Naive thymus-derived CD4-positive, alpha-beta T cell (primary cell): ENCODE results near the gene GAL. TPM values are rescaled to one million over a fixed set of nuclear protein-coding genes. Genes with fewer than 3 reads are reported as not detected.
A peak's percentile ranks its signal among the peaks of the same experiment; 100 is the strongest.

Source experiments
- ATAC-seq: fragments of 150-1000 bp; cut with Tn5 transposase; 2 replicates; pipeline ENCODE4 v1.10.0; 2021; ENCODE audit warnings: mild to moderate bottlenecking, moderate library complexity
- CTCF ChIA-PET: fragments of 350-600 bp; sonication (Branson Sonifier 250); formaldehyde crosslinking; loops from one replicate; lab custom pipeline; 2021; ENCODE audit warnings: antibody characterized with exemption; lab: Charles Lee
- POLR2A ChIA-PET: fragments of 350-600 bp; sonication (Branson Sonifier 250); formaldehyde crosslinking; loops from one replicate; lab custom pipeline; 2021; ENCODE audit warnings: antibody characterized with exemption, inconsistent platforms; lab: Charles Lee
- DNase-seq, 9 donors: peaks; one replicate each; pipeline versions ENCODE4 v3.0.0 to v3.0.0-alpha.2; 2020 to 2022; ENCODE audit warnings: mixed read lengths in 1 of 9
- H3K27ac ChIP-seq: one replicate; pipeline ENCODE4 v1.7.0; 2013; ENCODE audit warnings: mild to moderate bottlenecking, low read depth, low read length, moderate library complexity
- H3K27me3 ChIP-seq, 2 donors: one replicate each; pipeline ENCODE4 v1.7.0; 2013; ENCODE audit warnings: low read length in 2 of 2, mild to moderate bottlenecking in 2 of 2, moderate library complexity in 2 of 2; ENCODE audit not compliant: control insufficient read depth in 2 of 2, insufficient read depth in 2 of 2
- H3K36me3 ChIP-seq, 3 experiments: 1 replicate in 2 of 3; 2 replicates in 1 of 3; pipeline ENCODE4 v1.7.0; 2013; ENCODE audit warnings: low read length in 3 of 3, mild to moderate bottlenecking in 3 of 3, moderate library complexity in 1 of 3; ENCODE audit not compliant: insufficient read depth in 3 of 3, control insufficient read depth in 2 of 3
- H3K4me1 ChIP-seq, 2 donors: one replicate each; pipeline ENCODE4 v1.7.0; 2013; ENCODE audit warnings: low read length in 2 of 2, mild to moderate bottlenecking in 2 of 2, moderate library complexity in 1 of 2; ENCODE audit not compliant: control insufficient read depth in 2 of 2, insufficient read depth in 2 of 2
- H3K4me3 ChIP-seq: 2 replicates; pipeline ENCODE4 v1.7.0; 2013; ENCODE audit warnings: mild to moderate bottlenecking, low read length
- H3K9me3 ChIP-seq, 3 experiments: 1 replicate in 2 of 3; 2 replicates in 1 of 3; pipeline ENCODE4 v1.7.0; 2013; ENCODE audit warnings: low read length in 3 of 3; ENCODE audit not compliant: control insufficient read depth in 2 of 3
- H3K27ac Mint-ChIP-seq, 9 donors: one replicate each; pipeline ENCODE4 v1.8.0; 2020 to 2022; ENCODE audit warnings: mixed read lengths in 9 of 9, mild to moderate bottlenecking in 8 of 9, moderate library complexity in 5 of 9, inconsistent platforms in 2 of 9
- H3K27me3 Mint-ChIP-seq, 5 donors: one replicate each; pipeline ENCODE4 v1.8.0; 2021 to 2022; ENCODE audit warnings: mixed read lengths in 5 of 5, mild to moderate bottlenecking in 1 of 5
- H3K36me3 Mint-ChIP-seq, 5 donors: one replicate each; pipeline ENCODE4 v1.8.0; 2020 to 2022; ENCODE audit warnings: mixed read lengths in 5 of 5, mild to moderate bottlenecking in 3 of 5, inconsistent platforms in 1 of 5
- H3K4me1 Mint-ChIP-seq, 7 donors: one replicate each; pipeline ENCODE4 v1.8.0; 2020 to 2022; ENCODE audit warnings: mixed read lengths in 7 of 7, mild to moderate bottlenecking in 3 of 7, inconsistent platforms in 1 of 7
- H3K4me3 Mint-ChIP-seq, 10 donors: one replicate each; pipeline ENCODE4 v1.8.0; 2020 to 2022; ENCODE audit warnings: mild to moderate bottlenecking in 10 of 10, mixed read lengths in 10 of 10, moderate library complexity in 6 of 10, inconsistent platforms in 2 of 10
- H3K9me3 Mint-ChIP-seq, 11 donors: one replicate each; pipeline ENCODE4 v1.8.0; 2020 to 2022; ENCODE audit warnings: mixed read lengths in 11 of 11, mild to moderate bottlenecking in 4 of 11, inconsistent platforms in 1 of 11, moderate library complexity in 1 of 11
- intact Hi-C, 2 donors: fragments of 100-400 bp; cut with micrococcal nuclease; formaldehyde crosslinking; loops; one replicate each; pipeline ENCODE4 v1.15.1; 2023
- polyA plus RNA-seq, 2 donors: library from polyadenylated mRNA; unstranded; fragments of 300-500 nt; fragmentation: Illumina TruSeq; gene quantifications; one replicate each; pipeline ENCODE4 v1.2.3, GENCODE V29; 2021
- total RNA-seq, 6 experiments: library from RNA in 5 of 6; stranded (reverse) in 5 of 6; gene quantifications; 1 replicate in 5 of 6; 2 replicates in 1 of 6; pipeline ENCODE4 v1.2.3 and lab custom pipeline; 2021 to 2026

GAL gene
- total and polyA plus RNA-seq, 7 experiments from 2014 or later = not detected

DNA sequence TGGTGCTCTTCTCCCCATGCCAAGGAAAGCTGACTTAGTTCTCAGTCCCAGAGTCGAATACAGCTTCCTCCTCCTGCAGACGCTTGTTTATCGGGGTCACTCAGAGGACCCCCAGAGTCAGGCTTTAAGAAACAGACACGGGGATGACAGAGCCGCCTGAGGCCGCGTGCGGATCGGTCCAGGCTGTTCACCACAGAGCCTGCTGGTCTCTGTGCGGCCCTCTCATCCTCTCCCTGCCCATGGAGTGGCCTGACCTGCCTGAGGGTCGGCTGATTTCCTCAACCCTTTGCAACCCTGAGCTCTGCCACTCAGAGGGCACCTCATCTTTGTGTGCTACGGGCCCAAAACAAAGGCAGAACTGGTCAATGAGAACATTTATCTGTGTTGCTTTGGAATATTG, 2.1 kb downstream of the GAL start:
- Mint-ChIP-seq H3K27me3 (peaks cover 24 to 85% (median 43%) of the 10 kb centered on the region in 5 donors), H3K4me1 (peaks cover 17 to 35% (median 28%) of the 10 kb centered on the region in 7 donors), H3K9me3 (no peaks in the 10 kb centered on the region), H3K27ac (no peak overlapping the region), H3K36me3 (peaks cover 0 to 5% (median 0%) of the 10 kb centered on the region in 5 donors), H3K4me3 (peak overlapping the region in 1 of 10 donors; percentile 69)
- ATAC-seq = no peak
- Histone ChIP-seq H3K9me3 (no peaks in the 10 kb centered on the region), H3K36me3 (no peaks in the 10 kb centered on the region), H3K27ac (no peak overlapping the region), H3K4me3 (no peak overlapping the region), H3K4me1 (peaks cover 17 to 20% of the 10 kb centered on the region in 2 donors), H3K27me3 (peaks cover 0 to 8% of the 10 kb centered on the region in 2 donors)
- CTCF ChIA-PET = no interaction called here
- POLR2A ChIA-PET = no interaction called here
- intact Hi-C loops = no loop called here
- DNase-seq = no peak

DNA sequence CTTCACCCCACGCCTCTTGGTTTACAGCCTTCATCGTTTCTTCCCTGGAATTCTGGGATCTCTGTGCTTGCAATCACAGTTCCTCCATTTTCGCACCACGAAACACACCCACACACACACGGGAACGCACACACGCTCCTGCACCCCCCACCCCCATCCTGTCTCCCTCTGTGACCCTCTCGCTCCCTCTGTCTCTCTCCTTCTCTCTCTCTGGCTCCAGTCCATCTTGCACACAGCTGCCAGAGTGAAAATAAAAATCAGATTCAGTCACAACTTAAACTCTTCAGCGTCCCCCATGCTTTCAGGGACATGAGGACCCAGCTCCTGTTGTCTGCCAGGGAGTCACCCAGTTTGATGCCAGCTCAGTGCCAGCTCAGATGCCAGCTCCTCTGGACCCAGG, 3.0 kb downstream of the GAL start:
- intact Hi-C loops = no loop called here
- no peak overlapping the region for H3K4me3 ChIP-seq
- Mint-ChIP-seq H3K4me1 (peaks cover 17 to 36% (median 29%) of the 10 kb centered on the region in 7 donors), H3K4me3 (peak overlapping the region in 2 of 10 donors; percentile 25 to 69), H3K36me3 (peaks cover 0 to 5% (median 0%) of the 10 kb centered on the region in 5 donors), H3K27me3 (peaks cover 24 to 82% (median 39%) of the 10 kb centered on the region in 5 donors), H3K27ac (no peak overlapping the region), H3K9me3 (no peaks in the 10 kb centered on the region)
- H3K9me3 ChIP-seq = no peaks in the 10 kb centered on the region
- no peak for ATAC-seq
- POLR2A ChIA-PET = no interaction called here
- H3K36me3 ChIP-seq = no peaks in the 10 kb centered on the region
- H3K4me1 ChIP-seq = peaks cover 17 to 20% of the 10 kb centered on the region in 2 donors
- CTCF ChIA-PET = no interaction called here
- peaks cover 0 to 8% of the 10 kb centered on the region in 2 donors for H3K27me3 ChIP-seq
- DNase-seq = no peak
- H3K27ac ChIP-seq = no peak overlapping the region

DNA sequence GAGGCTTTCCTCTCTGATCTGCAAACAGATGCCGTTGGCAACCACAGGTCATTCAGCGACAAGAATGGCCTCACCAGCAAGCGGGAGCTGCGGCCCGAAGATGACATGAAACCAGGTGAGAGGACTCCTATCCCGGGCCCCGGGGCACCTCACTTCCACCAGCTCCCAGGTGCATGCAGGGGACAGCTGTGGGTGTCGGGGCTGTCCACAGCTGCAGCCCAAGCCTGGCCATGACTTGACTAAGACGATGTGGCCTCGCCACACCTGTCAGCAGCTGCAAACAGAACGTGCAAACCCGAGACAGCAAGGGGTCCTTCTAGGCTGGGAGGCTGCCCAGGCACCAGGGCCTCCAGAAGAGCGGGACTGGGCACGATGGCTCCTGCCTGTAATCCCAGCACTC, 3.6 kb downstream of the GAL start:
- no peaks in the 10 kb centered on the region for H3K9me3 Mint-ChIP-seq
- no peak overlapping the region for H3K4me3 Mint-ChIP-seq
- ATAC-seq = no peak
- peaks cover 21 to 77% (median 34%) of the 10 kb centered on the region in 5 donors for H3K27me3 Mint-ChIP-seq
- intact Hi-C loops = no loop called here
- no peak for DNase-seq
- H3K36me3 Mint-ChIP-seq = peaks cover 0 to 5% (median 0%) of the 10 kb centered on the region in 5 donors
- POLR2A ChIA-PET = no interaction called here
- H3K9me3 ChIP-seq = no peaks in the 10 kb centered on the region
- no peak overlapping the region for H3K27ac ChIP-seq
- H3K27ac Mint-ChIP-seq = peak overlapping the region in 1 of 9 donors; percentile 74
- peaks cover 17 to 20% of the 10 kb centered on the region in 2 donors for H3K4me1 ChIP-seq
- no peaks in the 10 kb centered on the region for H3K36me3 ChIP-seq
- CTCF ChIA-PET = no interaction called here
- no peak overlapping the region for H3K4me3 ChIP-seq
- H3K4me1 Mint-ChIP-seq = peaks cover 17 to 36% (median 29%) of the 10 kb centered on the region in 7 donors
- H3K27me3 ChIP-seq = peaks cover 0 to 8% of the 10 kb centered on the region in 2 donors

DNA sequence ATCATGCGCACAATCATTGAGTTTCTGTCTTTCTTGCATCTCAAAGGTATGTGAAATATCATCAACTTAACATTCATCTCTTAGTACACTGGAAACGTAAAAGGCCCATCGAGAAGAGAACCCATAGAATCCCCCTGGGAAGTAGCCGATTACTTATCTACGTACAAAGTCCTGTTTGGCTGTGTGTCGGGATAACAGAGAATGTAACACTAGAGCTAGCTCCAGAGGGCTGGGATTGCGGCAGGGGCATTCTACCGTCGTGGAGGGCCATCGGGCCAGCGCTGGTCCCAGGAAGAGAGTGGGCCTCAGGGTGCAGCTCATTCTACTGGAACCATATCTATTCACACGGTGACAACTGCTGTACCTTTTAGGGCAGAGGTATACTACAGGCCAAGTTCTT, 4.5 kb downstream of the GAL start:
- Mint-ChIP-seq H3K9me3 (no peaks in the 10 kb centered on the region), H3K36me3 (peaks cover 0 to 5% (median 0%) of the 10 kb centered on the region in 5 donors), H3K27me3 (peaks cover 17 to 69% (median 31%) of the 10 kb centered on the region in 5 donors), H3K4me1 (peaks cover 17 to 36% (median 29%) of the 10 kb centered on the region in 7 donors), H3K4me3 (no peak overlapping the region), H3K27ac (no peak overlapping the region)
- Histone ChIP-seq H3K4me3 (no peak overlapping the region), H3K36me3 (no peaks in the 10 kb centered on the region), H3K4me1 (peaks cover 17 to 20% of the 10 kb centered on the region in 2 donors), H3K27me3 (peaks cover 0 to 8% of the 10 kb centered on the region in 2 donors), H3K27ac (no peak overlapping the region), H3K9me3 (no peaks in the 10 kb centered on the region)
- DNase-seq (no peak), ATAC-seq (no peak)
- intact Hi-C loops = no loop called here
- ChIA-PET CTCF (no interaction called here), POLR2A (no interaction called here)

DNA sequence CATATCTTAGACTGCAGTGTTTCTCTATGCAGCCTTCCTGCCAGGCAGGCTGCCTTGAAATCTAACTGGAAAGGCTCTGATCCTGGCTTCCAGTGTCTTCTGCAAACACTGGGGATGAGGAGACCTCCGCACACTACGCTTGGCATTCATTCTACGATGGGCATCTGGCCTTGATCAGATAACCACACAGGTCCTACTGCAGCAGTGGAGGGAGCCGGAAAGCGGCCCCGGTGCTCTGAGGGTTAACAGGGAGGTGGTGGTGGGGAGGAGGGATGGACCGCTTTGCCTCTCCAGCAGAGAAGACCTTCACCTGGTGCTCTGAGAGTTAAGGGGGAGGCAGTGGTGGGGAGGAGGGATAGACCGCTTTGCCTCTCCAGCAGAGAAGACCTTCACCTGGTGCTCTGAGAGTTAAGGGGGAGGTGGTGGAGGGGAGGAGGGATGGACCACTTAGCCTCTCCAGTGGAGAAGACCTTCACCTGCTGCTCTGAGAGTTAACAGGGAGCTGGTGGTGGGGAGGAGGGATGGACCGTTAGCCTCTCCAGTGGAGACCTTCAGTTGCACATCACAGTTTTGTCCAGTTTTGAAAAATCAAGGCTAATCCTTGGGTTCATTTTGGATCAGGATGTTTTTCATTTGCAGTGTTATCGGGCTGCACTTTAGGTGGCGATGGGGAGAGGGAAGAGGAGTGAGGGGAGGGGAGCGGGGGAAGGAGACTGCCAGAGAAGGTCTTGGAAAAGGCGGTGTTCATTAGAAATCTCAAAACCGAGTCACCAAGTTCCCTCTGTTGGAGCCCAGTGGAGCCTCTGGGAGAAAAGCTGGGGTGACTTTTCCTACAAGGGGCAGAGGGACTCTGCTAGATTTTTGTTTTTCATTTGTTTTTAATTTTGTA, 5.6 kb downstream of the GAL start:
- H3K27ac ChIP-seq = no peak overlapping the region
- ChIA-PET CTCF (no interaction called here), POLR2A (interaction anchor here (0.5 kb wide), 1 partner anchor 13 kb away, joined by 3 read pairs; no protein-coding TSS in a partner anchor)
- H3K36me3 ChIP-seq = no peaks in the 10 kb centered on the region
- peaks cover 17 to 35% (median 29%) of the 10 kb centered on the region in 7 donors for H3K4me1 Mint-ChIP-seq
- no peak for ATAC-seq
- H3K9me3 ChIP-seq = no peaks in the 10 kb centered on the region
- no peak for DNase-seq
- H3K9me3 Mint-ChIP-seq = peaks cover 0 to 2% (median 0%) of the 10 kb centered on the region in 11 donors
- H3K4me3 ChIP-seq = no peak overlapping the region
- H3K4me1 ChIP-seq = peaks cover 17 to 20% of the 10 kb centered on the region in 2 donors
- intact Hi-C loops = loop anchor here in 1 of 2 donors (2.0 kb wide), 1 partner anchor 61 kb away; the partner anchor contains the start of gene TESMIN
- peaks cover 17 to 68% (median 35%) of the 10 kb centered on the region in 5 donors for H3K27me3 Mint-ChIP-seq
- H3K4me3 Mint-ChIP-seq = peak overlapping the region in 9 of 10 donors; percentile 39 to 82 (median 76)
- H3K27ac Mint-ChIP-seq = peak overlapping the region in 7 of 9 donors; percentile 14 to 72 (median 26)
- peaks cover 0 to 5% of the 10 kb centered on the region in 2 donors for H3K27me3 ChIP-seq
- peaks cover 0 to 5% (median 0%) of the 10 kb centered on the region in 5 donors for H3K36me3 Mint-ChIP-seq

DNA sequence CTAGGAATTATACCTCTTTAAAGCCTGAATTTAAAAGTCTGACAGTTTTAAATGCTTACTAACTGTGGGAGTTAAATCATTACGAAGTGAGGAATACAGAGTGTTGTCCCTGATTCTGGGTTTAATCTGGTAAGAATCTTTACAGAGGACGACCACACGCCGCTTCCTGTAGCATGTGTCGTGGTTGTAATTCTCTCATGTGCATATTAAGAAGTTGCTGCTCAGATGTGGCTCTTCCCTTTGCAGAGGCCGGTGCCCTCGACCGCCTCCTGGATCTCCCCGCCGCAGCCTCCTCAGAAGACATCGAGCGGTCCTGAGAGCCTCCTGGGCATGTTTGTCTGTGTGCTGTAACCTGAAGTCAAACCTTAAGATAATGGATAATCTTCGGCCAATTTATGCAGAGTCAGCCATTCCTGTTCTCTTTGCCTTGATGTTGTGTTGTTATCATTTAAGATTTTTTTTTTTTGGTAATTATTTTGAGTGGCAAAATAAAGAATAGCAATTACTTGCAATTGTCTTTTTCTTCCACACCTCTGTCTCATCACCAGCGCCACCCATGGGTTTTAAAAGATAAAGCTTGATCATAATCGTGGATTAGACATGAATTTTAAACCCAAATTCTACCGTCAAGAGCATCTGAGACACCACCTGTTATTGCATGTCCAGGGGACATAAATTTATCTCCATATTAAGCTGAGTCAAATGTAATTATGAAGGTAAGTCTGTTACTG, 6.5 kb downstream of the GAL start:
- intact Hi-C loops = loop anchor here in 1 of 2 donors (2.0 kb wide), 1 partner anchor 60 kb away; the partner anchor contains the start of gene TESMIN
- Histone ChIP-seq H3K4me3 (peak overlapping the region; percentile 10), H3K4me1 (peaks cover 17 to 20% of the 10 kb centered on the region in 2 donors), H3K9me3 (peaks cover 0 to under 1% (median 0%) of the 10 kb centered on the region in 3 experiments), H3K36me3 (no peaks in the 10 kb centered on the region), H3K27me3 (no peaks in the 10 kb centered on the region), H3K27ac (no peak overlapping the region)
- peak overlapping the region; percentile 37 to 82 (median 76) for H3K4me3 Mint-ChIP-seq
- H3K4me1 Mint-ChIP-seq = peaks cover 17 to 31% (median 28%) of the 10 kb centered on the region in 7 donors
- POLR2A ChIA-PET = interaction anchor here (0.5 kb wide), 1 partner anchor 13 kb away, joined by 3 read pairs; no protein-coding TSS in a partner anchor
- peak overlapping the region in 7 of 9 donors; percentile 10 to 88 (median 51) for H3K27ac Mint-ChIP-seq
- CTCF ChIA-PET = no interaction called here
- ATAC-seq (peak; percentile 73), DNase-seq (peak in 6 of 9 donors; percentile 20 to 52 (median 44))
- H3K9me3 Mint-ChIP-seq = peaks cover 0 to 9% (median 0%) of the 10 kb centered on the region in 11 donors
- H3K36me3 Mint-ChIP-seq = peaks cover 0 to 5% (median 0%) of the 10 kb centered on the region in 5 donors
- peaks cover 8 to 68% (median 29%) of the 10 kb centered on the region in 5 donors for H3K27me3 Mint-ChIP-seq
